HepG2 (cell line): Measurements from ENCODE around the gene GALNT18. TPM values are rescaled to one million over a fixed set of nuclear protein-coding genes. Genes with fewer than 3 reads are reported as not detected.

Source experiments
- ATAC-seq: fragments of 200-7000 bp; cut with Tn5 transposase; 3 replicates; pipeline ENCODE4 v1.9.1; 2020; ENCODE audit warnings: mild to moderate bottlenecking, moderate library complexity
- BruUV-seq: library from RNA; stranded (reverse); fragments of 400-500 nt; replicated peaks from 2 replicates; lab custom pipeline; 2021; lab: Mats Ljungman, UMichigan
- CTCF ChIA-PET: fragments of 300-600 bp; formaldehyde crosslinking; extraction: SDS; loops from one replicate; lab custom pipeline; 2021; ENCODE audit warnings: low total read pairs, inconsistent platforms, low intra/inter-chr PET ratio; lab: Yijun Ruan, JAX
- POLR2A ChIA-PET: fragments of 350-600 bp; sonication (Branson Sonifier 250); formaldehyde crosslinking; loops from one replicate; lab custom pipeline; 2020; ENCODE audit warnings: antibody characterized with exemption, inconsistent platforms; lab: Yijun Ruan, JAX
- DNase-seq: peaks from one replicate; pipeline ENCODE4 v3.0.0-alpha.2; 2015; ENCODE audit warnings: low spot score
- FAIRE-seq: peaks from 3 replicates; lab custom pipeline; 2011; peaks lifted over from hg19 to GRCh38; lab: Jason Lieb, UNC
- H2AFZ ChIP-seq: one replicate; pipeline ENCODE4 v1.6.1; 2011; ENCODE audit warnings: low read length, inconsistent platforms
- H3K27ac ChIP-seq: fragments of 300-600 bp; 3 replicates; pipeline ENCODE4 v1.8.0; 2011; ENCODE audit warnings: mixed run types, mild to moderate bottlenecking, mixed read lengths, low read length, inconsistent platforms; ENCODE audit not compliant: insufficient read depth; ENCODE audit errors: extremely low read length
- H3K27me3 ChIP-seq, 2 experiments: fragments of 200-600 bp in 1 of 2; 2 replicates in 1 of 2; 3 replicates in 1 of 2; pipeline versions ENCODE4 v1.6.0 to v1.8.0; 2011; ENCODE audit warnings: low read length in 2 of 2, mild to moderate bottlenecking in 2 of 2, moderate library complexity in 2 of 2, inconsistent platforms in 1 of 2; ENCODE audit not compliant: insufficient read depth in 2 of 2, control insufficient read depth in 1 of 2
- H3K36me3 ChIP-seq, 2 experiments: fragments of 200-600 bp in 1 of 2; replicated peaks in 1 of 2; 2 replicates in 1 of 2; 3 replicates in 1 of 2; pipeline versions ENCODE4 v1.5.1 to v1.8.0; 2011; ENCODE audit warnings: low read length in 2 of 2, inconsistent platforms in 1 of 2; ENCODE audit not compliant: insufficient read depth in 2 of 2, control insufficient read depth in 1 of 2
- H3K4me1 ChIP-seq: 2 replicates; pipeline ENCODE4 v1.5.1; 2012; ENCODE audit warnings: low read length, inconsistent platforms; ENCODE audit not compliant: insufficient read depth
- H3K4me2 ChIP-seq: 2 replicates; pipeline ENCODE4 v1.6.0; 2011; ENCODE audit warnings: low read depth, low read length, inconsistent platforms
- H3K4me3 ChIP-seq, 3 experiments: fragments of 200-600 bp in 1 of 3; sonication (generic), shearing (Covaris generic) in 1 of 3; replicated peaks in 1 of 3; 2 replicates each; pipeline ENCODE4 v1.5.1; 2011 to 2016; ENCODE audit warnings: low read length in 3 of 3, inconsistent platforms in 2 of 3, low read depth in 2 of 3, mild to moderate bottlenecking in 2 of 3, control low read depth in 1 of 3, mixed read lengths in 1 of 3; ENCODE audit not compliant: insufficient read depth in 1 of 3
- H3K79me2 ChIP-seq: one replicate; pipeline ENCODE4 v1.6.1; 2011; ENCODE audit warnings: low read length, inconsistent platforms; ENCODE audit not compliant: insufficient read depth
- H3K9ac ChIP-seq: 2 replicates; pipeline ENCODE4 v1.6.0; 2011; ENCODE audit warnings: mild to moderate bottlenecking, low read depth, low read length, inconsistent platforms; ENCODE audit not compliant: insufficient read depth
- H3K9me3 ChIP-seq: 2 replicates; pipeline ENCODE4 v1.5.1; 2012; ENCODE audit warnings: mild to moderate bottlenecking, low read length
- H4K20me1 ChIP-seq: 2 replicates; pipeline ENCODE4 v1.6.0; 2011; ENCODE audit warnings: inconsistent platforms, mild to moderate bottlenecking, low read length, moderate library complexity; ENCODE audit not compliant: insufficient read depth
- FUBP1 ChIP-seq: sonication (generic); formaldehyde crosslinking; IDR thresholded peaks from 2 replicates; pipeline ENCODE4 v1.5.1; 2020; ENCODE audit warnings: missing genetic modification reagents, mild to moderate bottlenecking, borderline replicate concordance
- JUND ChIP-seq: sonication (generic); formaldehyde crosslinking; IDR thresholded peaks from 2 replicates; pipeline ENCODE4 v1.8.0; 2022; ENCODE audit warnings: mild to moderate bottlenecking, missing genetic modification reagents
- KDM6A ChIP-seq: IDR thresholded peaks from 2 replicates; pipeline ENCODE4 v1.6.1; 2016; ENCODE audit warnings: low read depth
- NFE2L2 ChIP-seq: fragments of 150-350 bp; IDR thresholded peaks from 2 replicates; pipeline ENCODE4 v1.6.1; 2014; ENCODE audit warnings: low read length
- NFRKB ChIP-seq: fragments of 450-650 bp; IDR thresholded peaks from 2 replicates; pipeline ENCODE4 v1.6.1; 2017
- PHB2 ChIP-seq: fragments of 450-650 bp; IDR thresholded peaks from 2 replicates; pipeline ENCODE4 v1.6.1; 2018; ENCODE audit not compliant: partially characterized antibody
- PRDM15 ChIP-seq: sonication (generic); formaldehyde crosslinking; IDR thresholded peaks from 2 replicates; pipeline ENCODE4 v1.4.0; 2020; ENCODE audit warnings: missing genetic modification reagents
- SNRNP70 ChIP-seq: fragments of 200-400 bp; formaldehyde crosslinking; IDR thresholded peaks from 2 replicates; pipeline ENCODE4 v1.6.1; 2017; ENCODE audit warnings: mild to moderate bottlenecking, low read depth, low read length, moderate library complexity
- SP4 ChIP-seq: sonication (generic); formaldehyde crosslinking; IDR thresholded peaks from 2 replicates; pipeline ENCODE4 v1.8.1; 2023; ENCODE audit warnings: mild to moderate bottlenecking, missing genetic modification reagents
- STAT6 ChIP-seq: sonication (generic); formaldehyde crosslinking; IDR thresholded peaks from 2 replicates; pipeline ENCODE4 v1.4.0; 2020; ENCODE audit warnings: missing genetic modification reagents, mild to moderate bottlenecking, borderline replicate concordance
- ZBTB10 ChIP-seq: sonication (generic); formaldehyde crosslinking; IDR thresholded peaks from 2 replicates; pipeline ENCODE4 v1.4.0; 2020; ENCODE audit warnings: missing genetic modification reagents, borderline replicate concordance
- ZKSCAN5 ChIP-seq: sonication (generic); formaldehyde crosslinking; IDR thresholded peaks from 2 replicates; pipeline ENCODE4 v1.5.1; 2020; ENCODE audit warnings: mild to moderate bottlenecking, missing genetic modification reagents
- ZNF329 ChIP-seq: sonication (generic); formaldehyde crosslinking; IDR thresholded peaks from 2 replicates; pipeline ENCODE4 v1.9.0; 2021; ENCODE audit warnings: low read depth, mild to moderate bottlenecking, missing genetic modification reagents
- ZNF367 ChIP-seq: sonication (generic); formaldehyde crosslinking; IDR thresholded peaks from 2 replicates; pipeline ENCODE4 v1.4.0; 2020; ENCODE audit warnings: missing genetic modification reagents, borderline replicate concordance
- WGBS: methylation state at CpG from one replicate; pipeline ENCODE4 v1.1.6; 2017; ENCODE audit warnings: low lambda C conversion rate; 5-methylcytosine and 5-hydroxymethylcytosine counted together
- in situ Hi-C: cut with HindIII; loops from 2 replicates; pipeline ENCODE4 v1.10.0; 2017; ENCODE audit warnings: low pct_unique_long_range_greater_than_20kb; ENCODE audit not compliant: extremely low pct_ligation_motif_present
- intact Hi-C: fragments of 100-400 bp; cut with micrococcal nuclease; formaldehyde crosslinking; loops from one replicate; pipeline ENCODE4 v1.10.0; 2022; ENCODE audit not compliant: unreplicated experiment
- polyA plus RNA-seq, 8 experiments: library from polyadenylated mRNA; depleted of rRNA in 3 of 8; stranded (reverse) in 7 of 8; unstranded in 1 of 8; fragments of >200 nt; fragmentation: Illumina TruSeq in 4 of 8; extraction: Trizol in 4 of 8; gene quantifications; 2 replicates each; pipeline versions ENCODE4 v1.2.1 to v1.2.3, GENCODE V29; 2011 to 2016; ENCODE audit warnings: low read depth in 4 of 8, missing spikeins in 1 of 8, mixed read lengths in 1 of 8; ENCODE audit not compliant: insufficient read depth in 1 of 8
- total RNA-seq, 5 experiments: library from RNA; depleted of rRNA; stranded (reverse); fragments of >200 nt; fragmentation: Illumina TruSeq; extraction: Trizol; gene quantifications; 2 replicates each; pipeline ENCODE4 v1.2.3, GENCODE V29; 2016; ENCODE audit warnings: low read depth in 1 of 5

Gene GALNT18
- total and polyA plus RNA-seq, 2 of the 13 experiments (the other 11 are each of a cell fraction or from before 2014, with no cell fraction given), result 0.11 TPM; not detected in 1

- BruUV-seq, result no TSS peak
- no peak overlapping the region for H3K4me2 ChIP-seq
- no peaks in the 10 kb centered on the region for H3K9me3 ChIP-seq
- intact Hi-C loops (no loop called here), in situ Hi-C loops (no loop called here)
- no peak overlapping the region for H3K9ac ChIP-seq
- no peak overlapping the region for H2AFZ ChIP-seq
- no peak overlapping the region for H3K27ac ChIP-seq
- POLR2A ChIA-PET, result no interaction called here
- peaks cover 0 to 24% of the 10 kb centered on the region in 2 experiments; a peak in 2 of 5 replicates for H3K27me3 ChIP-seq
- 27% methylated on average over 5 of the region's 9 CpGs for WGBS
- H4K20me1 ChIP-seq, result no peaks in the 10 kb centered on the region
- FAIRE-seq, result no peak
- H3K4me3 ChIP-seq, result no peak overlapping the region
- no peak for DNase-seq
- no peaks in the 10 kb centered on the region for H3K36me3 ChIP-seq
- H3K4me1 ChIP-seq, result no peaks in the 10 kb centered on the region
- ATAC-seq, result no peak
- CTCF ChIA-PET, result no interaction called here
- H3K79me2 ChIP-seq, result no peaks in the 10 kb centered on the region
- TF ChIP-seq SP4 (CRISPR knock-in tag), result no peak
- TF ChIP-seq FUBP1 (CRISPR knock-in tag), result no peak
- no peak for TF ChIP-seq KDM6A
- no peak for TF ChIP-seq NFE2L2
- no peak for TF ChIP-seq ZKSCAN5 (CRISPR knock-in tag)
- no peak for TF ChIP-seq PRDM15 (CRISPR knock-in tag)
- no peak for TF ChIP-seq ZNF367 (CRISPR knock-in tag)
- TF ChIP-seq ZBTB10, result no peak
- no peak for TF ChIP-seq STAT6
- no peak for TF ChIP-seq ZNF329
- no peak for TF ChIP-seq JUND (CRISPR knock-in tag)
- TF ChIP-seq SNRNP70, result no peak
- no peak for TF ChIP-seq PHB2
- TF ChIP-seq NFRKB, result no peak
These were observed 163.3 kb downstream of the GALNT18 start for GRCh38 chr11:11458485-11458884.
